GM18861 (cell line): ENCODE measurements around the gene TMEM220.
"Not testable (repeated sequence)": the region's sequence is repeated elsewhere in the genome, so short reads cannot be mapped to it uniquely, and the experiment has no call there.

Experiments
- ATAC-seq: cut with Tn5 transposase; IDR thresholded peaks from one replicate; pipeline ENCODE4 v1.9.1; 2021; ENCODE audit not compliant: unreplicated experiment

TMEM220 gene

DNA sequence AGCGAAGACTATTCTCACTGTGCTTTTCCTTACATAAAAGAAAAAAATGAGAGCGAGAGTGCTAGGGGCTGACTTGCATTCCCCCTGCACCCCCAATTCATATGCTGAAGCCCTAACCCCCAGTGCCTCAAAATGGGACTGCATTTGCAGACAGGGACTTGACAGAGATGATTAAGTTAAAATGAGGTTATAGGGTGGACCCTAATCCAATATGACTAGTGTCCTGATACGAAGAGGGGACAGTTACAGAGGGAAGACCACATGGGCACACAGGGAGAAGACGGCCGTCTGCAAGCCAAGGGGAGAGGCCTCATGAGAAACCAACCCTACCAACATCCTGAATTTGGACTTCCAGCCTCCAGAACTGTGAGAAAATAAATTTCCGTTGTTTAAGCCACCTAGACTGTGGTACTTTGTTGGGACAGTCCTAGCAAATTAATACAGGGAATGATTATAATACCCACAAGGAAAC is 1.6 kb upstream of the TMEM220 start:
- no peak for ATAC-seq

- ATAC-seq: not testable (repeated sequence)
Measured at GRCh38 chr17:10730247-10730646, 424 bp upstream of the TMEM220 start.

DNA sequence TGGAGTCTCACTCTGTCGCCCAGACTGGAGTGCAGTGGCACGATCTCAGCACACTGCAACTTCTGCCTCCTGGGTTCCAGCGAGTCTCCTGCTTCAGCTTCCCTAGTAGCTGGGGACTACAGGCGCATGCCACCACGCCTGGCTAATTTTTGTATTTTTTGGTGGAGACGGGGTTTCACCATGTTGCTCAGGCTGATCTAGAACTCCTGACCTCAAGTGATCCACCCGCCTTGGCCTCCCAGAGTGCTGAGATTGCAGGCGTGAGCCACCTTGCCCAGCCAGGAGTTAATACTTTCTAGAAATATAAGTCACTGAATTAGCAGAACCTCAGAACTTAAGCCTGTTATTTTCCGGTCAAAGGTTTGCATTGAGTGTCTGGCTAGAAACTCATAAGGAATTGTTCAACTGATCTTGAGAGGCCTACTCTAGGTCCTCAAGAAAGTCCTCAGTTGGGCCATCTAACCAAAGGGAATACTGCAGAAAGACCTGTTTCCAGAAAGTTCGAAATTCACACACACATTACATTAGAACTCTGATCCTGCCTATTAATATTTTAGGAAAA is 1.4 kb downstream of the TMEM220 start:
- ATAC-seq: no peak

GRCh38 chr17:10727192-10727591 is 2.6 kb downstream of the TMEM220 start:
- no peak for ATAC-seq

GRCh38 chr17:10726196-10726595 is 3.6 kb downstream of the TMEM220 start:
- ATAC-seq: no peak

DNA sequence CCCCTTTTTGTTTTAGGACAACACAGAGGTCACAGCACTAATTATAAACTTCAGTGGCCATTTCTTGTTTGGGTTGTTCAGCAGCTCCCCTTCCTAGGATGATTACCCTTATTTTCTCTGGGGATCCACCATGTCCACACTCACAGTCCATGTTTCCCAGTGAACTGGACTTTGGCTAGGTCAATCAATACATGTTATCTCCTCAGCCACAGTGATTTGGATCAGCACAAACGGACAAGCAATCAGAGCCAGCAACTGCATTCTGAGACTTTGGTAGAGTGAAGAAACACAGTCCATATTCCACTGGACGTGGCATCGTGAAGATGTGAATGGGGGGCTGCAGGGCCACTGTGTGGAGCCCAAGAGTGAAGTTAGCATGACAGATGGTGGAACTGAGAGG is 4.6 kb downstream of the TMEM220 start:
- ATAC-seq: no peak

- ATAC-seq: no peak
Measured at GRCh38 chr17:10724546-10725195, 5.2 kb downstream of the TMEM220 start.

GRCh38 chr17:10718547-10718946 is 11.3 kb downstream of the TMEM220 start:
- no peak for ATAC-seq

- no peak for ATAC-seq
Measured at GRCh38 chr17:10716218-10716617, 13.6 kb downstream of the TMEM220 start.

GRCh38 chr17:10713318-10713717 is 16.5 kb downstream of the TMEM220 start:
- no peak for ATAC-seq

DNA sequence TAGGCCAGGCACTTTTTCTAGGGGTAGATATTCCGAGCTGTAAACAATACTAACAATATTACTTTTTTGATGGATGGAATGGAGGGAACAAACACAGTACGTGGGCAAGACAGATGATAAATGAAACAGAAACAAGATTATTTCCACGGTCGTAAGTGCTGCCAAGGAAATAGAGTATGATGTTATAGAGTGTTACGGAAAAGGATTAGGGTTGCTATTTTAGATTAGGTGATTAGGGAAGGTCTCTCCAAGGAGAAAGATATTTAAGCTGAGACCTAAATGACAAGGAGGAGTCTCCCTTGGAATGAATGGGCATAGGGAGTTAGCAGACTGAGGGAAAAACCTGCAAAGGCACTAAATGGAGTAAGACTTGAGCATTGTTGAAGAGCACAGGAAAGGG is 24.1 kb downstream of the TMEM220 start:
- no peak for ATAC-seq

DNA sequence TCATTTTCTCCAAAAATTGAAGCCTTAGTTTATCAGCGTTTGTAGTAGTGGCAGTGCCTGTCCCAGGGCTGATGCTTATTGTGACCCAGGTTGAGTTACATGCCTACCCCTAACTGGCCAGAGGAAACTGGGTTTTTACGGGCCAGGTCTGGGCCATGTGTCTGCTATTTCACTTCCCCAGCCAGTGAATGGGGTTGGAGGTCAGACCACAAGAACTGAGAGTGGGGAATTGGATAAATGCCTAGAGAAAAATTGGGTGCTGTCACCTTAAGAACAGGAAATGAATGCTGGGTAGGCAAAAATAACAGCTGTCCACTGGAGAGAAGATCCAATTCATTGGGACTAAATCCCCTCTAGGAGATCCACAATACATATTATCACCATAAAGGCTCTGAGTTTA is 27.2 kb downstream of the TMEM220 start:
- ATAC-seq: no peak

DNA sequence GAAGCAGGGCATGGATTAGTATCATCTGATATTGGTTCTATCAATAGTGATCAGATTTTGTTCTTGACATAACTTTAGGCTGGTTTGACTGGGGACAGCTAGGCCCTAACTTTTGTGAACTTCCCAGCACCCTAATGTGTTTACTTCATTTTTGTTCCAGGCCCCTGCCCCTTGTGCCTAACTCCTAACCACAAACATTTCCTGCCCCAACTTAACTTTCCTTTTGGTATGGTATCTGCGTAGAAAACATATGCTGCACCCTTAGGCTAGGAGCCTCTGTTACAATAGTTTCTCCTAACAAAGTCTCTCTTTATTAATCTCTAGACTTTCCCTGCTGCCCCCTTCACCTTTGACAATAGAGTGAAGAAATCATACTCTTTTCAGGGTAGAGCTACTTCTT is 30.0 kb downstream of the TMEM220 start:
- no peak for ATAC-seq

DNA sequence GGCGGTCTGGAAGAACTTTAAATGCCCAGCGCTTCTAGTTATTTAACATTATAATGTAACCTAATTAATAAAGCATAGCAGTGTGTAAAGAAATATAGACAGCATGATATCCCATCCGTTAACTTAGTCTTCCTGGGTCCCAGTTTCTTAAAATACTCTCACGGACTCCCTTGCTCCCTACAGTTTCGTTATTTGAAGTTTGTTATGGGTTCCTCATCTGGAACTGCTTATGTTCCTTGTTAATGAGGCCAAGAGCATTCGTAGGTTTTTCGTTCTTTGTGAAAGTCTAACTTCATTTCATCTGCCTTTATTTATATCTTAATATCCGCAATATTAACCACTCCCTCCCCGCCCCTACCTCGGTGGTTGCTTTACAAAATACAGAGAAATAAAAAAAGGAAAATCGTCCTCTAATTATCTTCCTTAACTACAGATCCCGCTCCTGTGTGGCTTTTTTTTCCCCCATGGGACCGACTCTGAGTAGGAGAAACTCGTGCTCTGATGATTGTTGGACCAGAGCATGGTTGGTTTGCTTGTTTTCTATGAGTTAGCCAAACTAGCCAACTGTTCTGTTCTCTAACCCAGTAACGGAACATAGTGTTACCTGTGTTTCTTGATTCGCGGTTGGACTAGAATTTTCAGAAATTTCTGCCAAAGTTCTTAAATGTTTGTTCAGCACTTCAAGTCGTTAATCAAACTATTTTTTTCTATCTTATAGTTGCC is 31.6 kb downstream of the TMEM220 start:
- no peak for ATAC-seq

- peak; percentile 88 for ATAC-seq
Measured at GRCh38 chr17:10697092-10698081, 32.4 kb downstream of the TMEM220 start, which contains the start of the genes ADPRM and SCO1. Gene ADPRM (plus strand): TSS chr17:10697594. CDS start chr17:10704927, 7,333 bp downstream. Gene SCO1 (minus strand): TSS chr17:10697533. CDS start chr17:10697507, 26 bp downstream.

GRCh38 chr17:10695875-10696407 is 33.9 kb downstream of the TMEM220 start:
- not testable (repeated sequence) for ATAC-seq

DNA sequence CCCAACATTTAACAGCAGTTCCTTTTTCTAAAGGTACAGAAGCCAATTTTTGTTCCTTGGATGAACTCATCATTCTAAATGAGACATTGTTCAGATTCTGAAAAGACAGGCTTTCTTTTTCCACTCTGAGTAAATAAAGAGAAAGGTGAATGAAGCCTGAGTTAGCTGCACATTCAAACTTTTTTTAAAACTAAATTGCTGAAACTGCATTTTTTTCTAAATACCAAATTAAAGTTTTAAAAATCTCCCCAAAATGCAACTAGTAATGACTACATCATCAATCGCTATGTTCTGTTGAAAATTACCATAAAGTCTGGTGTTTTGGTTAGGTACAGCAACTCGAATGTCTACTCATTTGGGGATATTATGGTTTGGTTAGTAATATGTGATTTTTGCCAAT is 42.3 kb downstream of the TMEM220 start:
- no peak for ATAC-seq

GRCh38 chr17:10683853-10684252 is 46.0 kb downstream of the TMEM220 start:
- no peak for ATAC-seq

GRCh38 chr17:10681866-10682446 is 47.9 kb downstream of the TMEM220 start:
- ATAC-seq: no peak

GRCh38 chr17:10674704-10675103 is 55.1 kb downstream of the TMEM220 start:
- no peak for ATAC-seq
